Stimulated activated CD8-positive, alpha-beta memory T cell treated with anti-CD3 and anti-CD28 coated beads, Interleukin-12 subunit alpha, Interleukin-12 subunit beta, amount 100 ng/mL, for 1 hour (primary cell): Measurements from ENCODE around the gene SLC15A3.

Experiments used
- DNase-seq: peaks from one replicate; pipeline ENCODE4 v3.0.0-alpha.2; 2020; ENCODE audit warnings: low read depth

Gene SLC15A3

GRCh38 chr11:60951904-60952741 lies at the start of gene SLC15A3:
Gene SLC15A3, minus strand, starts transcription at chr11:60952176. Its CDS starts 625 bp downstream, at chr11:60951551.
- DNase-seq = no peak

DNA sequence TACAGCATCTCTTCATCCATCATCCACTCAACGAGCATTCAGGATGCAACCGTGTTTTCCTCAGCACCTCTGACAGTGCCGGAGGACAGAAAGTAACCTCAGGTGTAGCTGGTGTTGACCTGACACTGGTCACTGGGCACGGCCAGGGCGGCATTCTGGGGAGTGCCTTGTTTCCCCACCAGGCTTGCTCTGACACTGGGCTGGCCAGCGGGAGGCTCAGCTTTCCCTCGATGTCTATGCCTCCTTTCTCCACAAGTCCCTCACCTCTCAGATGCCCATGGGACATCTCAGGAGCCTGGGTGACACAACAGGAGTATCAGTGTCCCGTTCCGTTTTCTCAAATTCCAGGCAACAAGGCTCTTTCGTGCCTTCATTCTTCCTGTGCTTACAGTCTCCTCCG lies 48.5 kb upstream of the SLC15A3 start:
- no peak for DNase-seq

DNA sequence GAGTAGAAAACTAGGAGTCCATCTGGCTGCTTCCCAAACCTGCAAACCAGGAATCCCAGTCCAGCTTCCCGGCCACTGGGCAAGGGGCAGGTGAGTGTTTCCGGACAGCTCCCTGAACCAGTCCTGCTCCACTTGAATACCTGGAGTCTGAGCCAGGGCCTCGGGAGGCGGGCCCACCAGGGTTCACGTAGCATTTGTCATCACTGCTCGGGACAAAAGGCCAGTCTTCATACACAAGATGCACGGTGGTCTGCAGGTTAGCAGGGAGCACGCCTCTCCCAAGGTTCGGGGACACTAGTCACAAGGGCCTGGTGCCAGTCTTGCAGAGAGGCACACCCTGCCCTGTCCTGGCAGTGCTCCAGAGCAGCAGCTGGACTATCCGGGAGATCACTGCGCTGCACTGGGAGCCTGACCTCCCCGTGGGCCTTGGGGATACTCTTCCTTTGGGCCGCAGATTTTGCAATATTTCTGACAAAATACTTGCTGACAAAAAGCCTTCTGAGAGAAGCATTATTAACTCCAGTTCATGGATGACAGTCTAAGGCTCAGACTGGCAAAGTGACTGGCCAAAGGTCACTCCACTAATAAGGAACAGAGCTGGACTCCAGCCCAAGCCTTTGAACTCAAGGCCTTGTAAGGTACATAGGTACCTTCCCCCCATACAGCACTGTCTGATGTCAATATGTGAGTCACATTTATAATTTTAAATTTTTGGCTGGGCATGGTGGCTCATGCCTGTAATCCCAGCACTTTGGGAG lies 44.6 kb upstream of the SLC15A3 start:
- no peak for DNase-seq

- DNase-seq = no peak
These were observed 43.8 kb upstream of the SLC15A3 start for GRCh38 chr11:60995798-60996197.

DNA sequence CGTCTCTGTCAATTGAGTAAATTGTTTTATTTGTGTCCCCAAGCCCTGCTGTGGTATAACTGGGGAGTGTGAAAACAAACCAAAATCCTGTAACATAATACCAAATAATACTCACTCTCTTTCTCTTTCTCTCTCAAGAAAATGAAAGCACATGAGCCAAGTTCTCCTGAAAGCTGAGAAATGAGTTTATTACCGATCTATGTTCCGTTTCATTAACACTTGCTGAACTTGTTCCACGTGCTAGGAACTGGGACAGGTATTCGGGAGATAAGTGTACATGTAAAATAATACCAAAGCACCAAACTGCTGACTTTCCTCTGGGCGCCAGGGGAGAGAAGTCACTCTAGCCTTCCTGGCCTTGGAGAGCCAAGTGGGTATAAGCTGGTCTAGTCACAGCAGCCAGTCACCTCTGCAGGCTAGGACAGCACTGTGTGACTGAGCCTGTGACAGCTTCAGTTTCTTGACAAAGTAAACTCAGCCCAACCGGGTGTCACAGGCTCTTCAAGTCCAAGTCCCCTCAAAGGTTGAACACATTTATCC lies 42.6 kb upstream of the SLC15A3 start:
- DNase-seq = no peak

GRCh38 chr11:60993615-60994014 lies 41.6 kb upstream of the SLC15A3 start:
- no peak for DNase-seq

DNA sequence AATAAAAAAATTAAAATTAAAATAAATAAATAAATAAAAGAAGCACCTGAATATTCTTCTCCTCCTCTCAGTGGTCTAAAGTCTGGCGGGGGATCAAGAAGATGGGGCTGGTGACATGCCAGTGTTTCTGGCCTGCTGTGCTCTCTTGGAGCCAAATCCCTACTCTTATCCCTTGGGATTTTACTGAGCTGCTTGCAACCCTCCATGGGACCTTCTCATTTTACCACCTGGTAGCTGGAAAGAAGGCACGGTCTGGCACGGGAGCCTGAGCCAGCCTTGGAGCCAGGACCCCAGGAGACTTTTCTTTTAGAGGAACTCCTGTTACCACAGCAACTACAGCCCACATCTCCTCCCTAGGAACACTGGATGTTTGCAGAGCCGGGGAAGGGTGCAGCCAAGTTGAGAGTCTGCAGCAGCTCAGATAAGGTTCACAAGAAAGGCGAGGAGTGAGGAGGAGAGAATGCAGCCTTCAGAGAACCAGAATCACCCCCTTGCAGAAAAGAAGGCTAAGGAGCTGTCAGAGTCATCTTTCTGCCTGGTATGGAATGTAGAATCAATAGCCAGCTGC lies 41.0 kb upstream of the SLC15A3 start:
- DNase-seq = no peak

GRCh38 chr11:60991457-60991856 lies 39.5 kb upstream of the SLC15A3 start:
- DNase-seq = no peak

- DNase-seq = no peak
These were observed 37.2 kb upstream of the SLC15A3 start for GRCh38 chr11:60989093-60989650.

DNA sequence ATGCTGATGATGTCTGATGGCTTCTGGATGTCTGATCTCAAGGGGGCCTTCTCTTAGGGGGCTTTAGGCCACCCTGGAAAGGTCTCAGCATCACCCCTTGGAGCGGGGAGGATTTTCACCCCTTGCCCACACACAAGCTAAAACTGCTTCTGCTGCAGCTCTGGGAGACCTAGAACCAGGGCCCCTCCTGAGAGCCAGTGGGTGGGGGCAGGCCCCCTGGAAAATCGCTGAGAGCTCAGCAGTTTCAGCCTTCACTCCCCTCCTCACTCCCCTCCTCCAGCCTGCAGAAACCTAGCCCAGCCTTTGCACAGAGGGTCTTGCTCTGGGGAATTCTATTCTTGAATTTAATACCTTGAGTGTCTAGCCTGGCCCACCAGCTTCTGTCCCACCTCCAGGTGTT lies 36.7 kb upstream of the SLC15A3 start:
- DNase-seq = no peak

DNA sequence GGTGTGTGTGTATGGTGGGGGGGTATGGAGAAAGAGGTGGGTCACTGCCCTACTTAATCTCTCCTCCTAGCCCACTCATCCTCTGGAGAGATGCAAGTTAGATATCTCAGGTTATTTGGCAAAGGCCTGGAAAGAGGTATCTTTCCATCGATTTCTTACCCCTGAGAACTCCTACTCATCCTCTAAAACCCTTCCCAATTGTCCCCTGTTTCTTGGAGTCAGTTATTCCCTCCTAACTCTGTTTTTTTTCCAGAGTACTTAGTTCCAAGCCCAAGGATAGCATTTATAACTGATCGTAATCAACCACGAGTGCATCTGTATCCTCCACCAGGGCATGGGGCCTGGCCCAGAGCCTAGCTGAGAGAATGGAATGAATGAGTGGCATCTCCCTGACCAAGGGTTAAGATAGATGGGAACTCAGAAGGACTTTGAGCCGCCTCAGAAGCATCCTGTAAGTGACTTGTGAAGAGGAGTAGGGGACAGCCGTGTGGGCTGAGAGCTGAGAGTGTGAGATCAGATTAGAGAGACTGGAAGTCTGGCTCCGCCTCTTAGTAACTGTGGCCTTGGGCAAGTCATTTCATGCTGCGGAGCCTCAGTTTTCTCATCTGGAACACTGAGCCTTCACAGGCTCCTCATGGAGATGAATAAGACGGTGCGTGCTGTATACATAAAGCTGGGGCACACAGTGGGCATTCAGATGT lies 35.8 kb upstream of the SLC15A3 start:
- no peak for DNase-seq

GRCh38 chr11:60985991-60986915 lies 34.3 kb upstream of the SLC15A3 start:
- DNase-seq = peak; percentile 85

DNA sequence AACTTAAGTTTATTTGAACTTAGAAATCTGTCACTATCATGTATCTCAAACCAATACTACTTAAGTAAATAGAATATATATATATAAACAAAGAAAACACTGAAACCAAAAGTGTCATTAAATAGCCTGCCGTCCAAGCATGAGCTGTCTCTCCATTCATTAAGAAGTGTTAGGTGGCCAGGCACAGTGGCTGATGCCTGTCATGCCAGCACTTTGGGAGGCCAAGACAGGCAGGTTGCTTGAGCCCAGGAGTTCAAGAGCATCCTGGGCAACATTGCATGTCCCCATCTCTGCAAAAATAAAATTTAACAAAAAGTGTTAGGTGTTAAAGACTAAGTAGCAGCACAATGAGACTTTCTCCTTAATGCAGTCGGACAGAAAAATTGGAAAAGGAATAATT lies 33.5 kb upstream of the SLC15A3 start:
- DNase-seq = no peak

GRCh38 chr11:60984636-60985035 lies 32.7 kb upstream of the SLC15A3 start:
- DNase-seq = no peak

DNA sequence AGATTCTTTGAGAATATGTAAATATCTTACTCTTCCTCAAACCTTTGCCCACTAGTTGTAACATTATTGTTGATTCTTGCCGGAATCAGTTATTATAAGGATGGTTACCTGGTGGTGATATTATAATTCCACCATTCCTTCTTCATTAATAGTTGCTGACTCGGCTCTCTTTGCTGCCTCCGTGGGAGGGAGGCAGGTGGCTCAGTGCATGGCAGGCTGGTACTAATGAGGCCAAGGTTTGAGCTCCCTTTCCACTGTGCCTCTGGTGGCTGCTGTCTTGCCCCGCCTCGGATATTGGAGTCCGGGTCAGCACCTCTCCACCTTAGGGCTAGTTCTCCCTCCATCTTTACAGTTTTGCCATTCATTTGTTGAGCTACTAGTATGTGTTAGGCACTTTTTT lies 32.2 kb upstream of the SLC15A3 start:
- no peak for DNase-seq

DNA sequence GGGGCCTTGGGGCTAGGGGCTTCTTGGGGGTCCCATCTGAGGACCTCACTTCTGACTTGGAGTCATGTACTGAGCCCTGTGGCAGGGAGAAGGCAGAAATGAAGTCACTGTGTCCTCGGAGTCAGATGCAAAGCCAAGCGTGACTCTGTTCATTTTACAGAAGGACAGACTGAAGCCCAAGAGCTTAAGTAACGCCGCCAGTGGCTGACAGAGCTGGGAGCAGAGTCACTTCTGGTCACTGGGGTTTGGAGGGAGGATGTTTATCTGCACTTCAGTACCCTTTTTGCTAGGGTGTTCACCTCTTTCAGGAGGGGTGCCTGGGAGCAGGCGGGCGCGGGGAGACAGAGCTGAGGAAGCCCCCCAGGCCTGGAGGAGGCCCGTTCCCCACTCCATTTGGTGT lies 30.2 kb upstream of the SLC15A3 start:
- no peak for DNase-seq

GRCh38 chr11:60981515-60981914 lies 29.5 kb upstream of the SLC15A3 start:
- no peak for DNase-seq

GRCh38 chr11:60978546-60979380 lies 26.8 kb upstream of the SLC15A3 start:
- DNase-seq = no peak

- no peak for DNase-seq
These were observed 25.9 kb upstream of the SLC15A3 start for GRCh38 chr11:60977836-60978235.

DNA sequence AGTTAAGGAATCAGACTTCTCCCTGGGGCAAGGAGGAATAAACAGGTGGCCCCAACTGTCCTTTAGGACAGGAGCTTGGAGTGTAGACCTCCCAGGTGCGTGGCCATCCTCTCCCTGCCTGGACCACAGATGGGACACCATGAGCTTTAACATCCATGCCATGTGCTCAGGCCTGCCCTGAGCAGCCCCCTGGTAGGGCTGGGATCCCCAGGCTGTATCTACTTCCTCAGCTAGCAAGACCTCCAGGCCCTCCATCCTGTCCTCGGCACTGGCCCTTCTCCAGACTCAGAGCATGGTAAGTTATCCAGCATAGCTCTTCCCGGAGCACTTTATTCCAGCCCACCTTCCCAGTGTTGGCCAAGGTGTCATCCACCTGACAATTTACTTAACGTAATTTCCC lies 25.2 kb upstream of the SLC15A3 start:
- no peak for DNase-seq
